Measurements from ENCODE around the gene HS6ST3.

HS6ST3 gene

GRCh38 chr13:96475103-96475502, 385.2 kb downstream of the HS6ST3 start:
- ChIA-PET CTCF (interaction anchor here (1.1 to 1.9 kb wide), 5 partner anchors 12 to 54 kb away, joined by 3 to 7 read pairs (median 3); no protein-coding TSS in a partner anchor), POLR2A (no interaction called here)
- DNase-seq (ENCODE audit: extremely low spot score), result no peak
- TF ChIP-seq, protein P1, sequence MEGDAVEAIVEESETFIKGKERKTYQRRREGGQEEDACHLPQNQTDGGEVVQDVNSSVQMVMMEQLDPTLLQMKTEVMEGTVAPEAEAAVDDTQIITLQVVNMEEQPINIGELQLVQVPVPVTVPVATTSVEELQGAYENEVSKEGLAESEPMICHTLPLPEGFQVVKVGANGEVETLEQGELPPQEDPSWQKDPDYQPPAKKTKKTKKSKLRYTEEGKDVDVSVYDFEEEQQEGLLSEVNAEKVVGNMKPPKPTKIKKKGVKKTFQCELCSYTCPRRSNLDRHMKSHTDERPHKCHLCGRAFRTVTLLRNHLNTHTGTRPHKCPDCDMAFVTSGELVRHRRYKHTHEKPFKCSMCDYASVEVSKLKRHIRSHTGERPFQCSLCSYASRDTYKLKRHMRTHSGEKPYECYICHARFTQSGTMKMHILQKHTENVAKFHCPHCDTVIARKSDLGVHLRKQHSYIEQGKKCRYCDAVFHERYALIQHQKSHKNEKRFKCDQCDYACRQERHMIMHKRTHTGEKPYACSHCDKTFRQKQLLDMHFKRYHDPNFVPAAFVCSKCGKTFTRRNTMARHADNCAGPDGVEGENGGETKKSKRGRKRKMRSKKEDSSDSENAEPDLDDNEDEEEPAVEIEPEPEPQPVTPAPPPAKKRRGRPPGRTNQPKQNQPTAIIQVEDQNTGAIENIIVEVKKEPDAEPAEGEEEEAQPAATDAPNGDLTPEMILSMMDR (IDR thresholded peaks at IDR 0.05; ENCODE audit: control extremely low read depth, extremely low read depth, low read depth, missing control alignments), result no peak

DNA sequence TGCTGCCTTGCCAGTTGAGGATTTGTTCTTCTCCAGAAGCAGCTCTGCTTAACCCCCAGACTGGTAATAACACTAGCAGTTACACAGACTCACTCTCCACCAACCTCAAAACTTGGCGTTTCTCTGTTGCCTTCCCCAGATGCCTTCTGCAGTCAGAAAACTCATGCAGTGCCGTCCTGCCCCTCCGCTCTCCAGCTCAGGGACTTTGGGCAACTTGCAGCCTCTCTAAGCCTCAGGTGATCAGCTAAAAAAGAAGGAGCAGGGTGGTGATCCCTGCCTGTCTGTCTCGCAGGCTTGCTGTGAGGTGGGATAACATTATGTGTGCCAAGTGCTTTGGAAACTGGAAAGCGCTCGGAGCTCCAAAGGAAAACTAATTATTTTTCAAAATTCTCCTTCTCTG, 391.6 kb downstream of the HS6ST3 start:
- ChIA-PET POLR2A (no interaction called here), CTCF (no interaction called here)
- no peak for DNase-seq (ENCODE audit: extremely low spot score)
- TF ChIP-seq, protein P1 (IDR thresholded peaks at IDR 0.05; ENCODE audit: control extremely low read depth, extremely low read depth, low read depth, missing control alignments), result no peak

- ChIA-PET CTCF (no interaction called here), POLR2A (no interaction called here)
- no peak for DNase-seq (ENCODE audit: extremely low spot score)
- TF ChIP-seq, protein P1 (IDR thresholded peaks at IDR 0.05; ENCODE audit: control extremely low read depth, extremely low read depth, low read depth, missing control alignments), result no peak
Measured at GRCh38 chr13:96490496-96490989, 400.6 kb downstream of the HS6ST3 start.

DNA sequence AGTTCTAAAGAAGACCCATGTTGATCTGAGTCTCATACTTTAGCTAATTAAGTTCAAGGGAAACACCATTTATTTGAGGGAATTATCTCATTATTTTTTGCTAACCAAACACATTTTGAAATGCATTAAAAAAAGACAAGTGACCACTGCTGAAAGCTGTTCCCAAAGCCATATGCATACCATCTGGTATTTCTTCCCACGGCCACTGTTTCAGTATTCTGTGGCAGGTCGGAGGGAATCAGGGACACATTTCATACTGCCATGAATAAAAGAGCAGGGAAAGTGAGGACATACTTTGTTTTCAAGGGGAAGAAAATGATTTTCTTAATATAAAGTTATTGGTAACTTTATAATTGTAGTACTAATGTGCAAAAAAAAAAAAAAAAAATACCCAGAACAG, 401.2 kb downstream of the HS6ST3 start:
- DNase-seq (ENCODE audit: extremely low spot score), result no peak
- CTCF ChIA-PET, result no interaction called here
- POLR2A ChIA-PET, result no interaction called here
- TF ChIP-seq, protein P1 (IDR thresholded peaks at IDR 0.05; ENCODE audit: control extremely low read depth, extremely low read depth, low read depth, missing control alignments), result no peak

DNA sequence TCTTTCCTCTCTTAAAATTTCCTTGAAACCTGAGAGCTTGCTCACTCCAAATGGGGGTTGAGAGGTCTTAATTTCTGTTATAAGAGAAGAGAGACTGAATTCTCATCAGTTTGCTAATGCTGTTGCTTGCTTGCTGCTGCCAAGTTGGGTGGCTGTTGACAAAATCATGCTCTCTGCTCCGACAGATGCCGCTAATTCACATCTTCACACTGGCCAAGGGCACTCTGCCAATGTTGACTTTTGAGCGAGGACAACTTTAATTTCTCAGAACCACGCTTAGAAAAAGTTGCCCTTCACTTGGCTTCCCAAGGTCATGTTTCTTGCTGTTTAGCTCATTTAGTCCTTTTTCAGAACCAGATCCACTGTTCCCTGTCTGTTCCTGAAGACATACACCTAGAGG, 402.9 kb downstream of the HS6ST3 start:
- POLR2A ChIA-PET, result no interaction called here
- DNase-seq (ENCODE audit: extremely low spot score), result no peak
- CTCF ChIA-PET, result interaction anchor here (1.4 kb wide), 1 partner anchor 17 kb away, joined by 3 read pairs; no protein-coding TSS in a partner anchor
- TF ChIP-seq, protein P1 (IDR thresholded peaks at IDR 0.05; ENCODE audit: control extremely low read depth, extremely low read depth, low read depth, missing control alignments), result no peak

DNA sequence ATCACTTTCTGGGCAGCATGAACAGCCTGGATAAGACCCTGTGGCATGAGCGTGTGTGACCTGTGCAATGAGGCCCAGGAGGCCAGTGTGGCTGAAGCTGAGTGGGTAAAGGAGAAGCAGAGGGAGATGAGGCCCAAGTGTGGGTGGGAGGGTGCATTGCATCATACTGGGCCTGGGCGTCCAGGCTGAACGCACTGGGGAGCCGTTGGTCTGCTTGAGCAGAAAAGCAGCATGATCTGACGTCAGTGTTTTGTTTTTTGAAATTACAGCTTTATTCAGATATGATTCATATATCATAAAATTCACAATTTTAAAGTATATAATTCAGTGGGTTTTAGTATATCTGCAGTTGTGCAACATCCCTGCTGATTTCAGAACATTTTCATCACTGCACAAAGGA, 409.7 kb downstream of the HS6ST3 start:
- ChIA-PET POLR2A (no interaction called here), CTCF (no interaction called here)
- no peak for DNase-seq (ENCODE audit: extremely low spot score)
- TF ChIP-seq, protein P1 (IDR thresholded peaks at IDR 0.05; ENCODE audit: control extremely low read depth, extremely low read depth, low read depth, missing control alignments), result no peak

- ChIA-PET POLR2A (no interaction called here), CTCF (no interaction called here)
- TF ChIP-seq, protein P1 (IDR thresholded peaks at IDR 0.05; ENCODE audit: control extremely low read depth, extremely low read depth, low read depth, missing control alignments), result no peak
- DNase-seq (ENCODE audit: extremely low spot score), result no peak
Measured at GRCh38 chr13:96500953-96501352, 411.0 kb downstream of the HS6ST3 start.

Measured in GM10248 (cell line).